Calu3 (cell line): ENCODE results near the gene ZNF714. TPM values are rescaled to one million over a fixed set of nuclear protein-coding genes. Genes with fewer than 3 reads are reported as not detected.

Experiments
- BruUV-seq: library from RNA; stranded (reverse); fragments of 400-500 nt; replicated peaks from 2 replicates; lab custom pipeline; 2021; lab: Mats Ljungman, UMichigan
- CTCF ChIA-PET: fragments of 300-600 bp; sonication (Branson Sonifier 250); formaldehyde crosslinking; loops from one replicate; lab custom pipeline; 2022; ENCODE audit warnings: antibody characterized with exemption; lab: Charles Lee
- DNase-seq: peaks from one replicate; pipeline ENCODE4 v3.0.0; 2022
- H3K27ac Mint-ChIP-seq: one replicate; pipeline ENCODE4 v1.8.0; 2022; ENCODE audit warnings: mixed read lengths; ENCODE audit not compliant: unreplicated experiment
- H3K27me3 Mint-ChIP-seq: one replicate; pipeline ENCODE4 v1.8.0; 2022; ENCODE audit warnings: mixed read lengths; ENCODE audit not compliant: unreplicated experiment
- H3K36me3 Mint-ChIP-seq: one replicate; pipeline ENCODE4 v1.8.0; 2022; ENCODE audit warnings: mild to moderate bottlenecking, moderate library complexity, mixed read lengths; ENCODE audit not compliant: insufficient read depth, unreplicated experiment
- H3K4me1 Mint-ChIP-seq: one replicate; pipeline ENCODE4 v1.8.0; 2022; ENCODE audit warnings: mild to moderate bottlenecking, low read depth, mixed read lengths; ENCODE audit not compliant: unreplicated experiment
- H3K4me3 Mint-ChIP-seq: one replicate; pipeline ENCODE4 v1.8.0; 2022; ENCODE audit warnings: mild to moderate bottlenecking, low read depth, moderate library complexity, mixed read lengths; ENCODE audit not compliant: unreplicated experiment
- H3K9me3 Mint-ChIP-seq: one replicate; pipeline ENCODE4 v1.8.0; 2022; ENCODE audit warnings: low read depth, mixed read lengths; ENCODE audit not compliant: unreplicated experiment
- intact Hi-C: fragments of 100-400 bp; cut with micrococcal nuclease; formaldehyde crosslinking; loops from one replicate; pipeline ENCODE4 v1.10.0; 2022; ENCODE audit not compliant: unreplicated experiment
- total RNA-seq: library from RNA; stranded (reverse); gene quantifications from 2 replicates; pipeline ENCODE4 v1.2.3, GENCODE V29; 2022
- TF ChIP-seq, protein P1 (sequence below): fragments of 200-600 bp; IDR thresholded peaks from one replicate; pipeline ENCODE4 v1.8.0; 2022; ENCODE audit warnings: antibody characterized with exemption; ENCODE audit not compliant: unreplicated experiment

ZNF714 gene
- total RNA-seq, 1 experiment from 2014 or later: 7.9 TPM

DNA sequence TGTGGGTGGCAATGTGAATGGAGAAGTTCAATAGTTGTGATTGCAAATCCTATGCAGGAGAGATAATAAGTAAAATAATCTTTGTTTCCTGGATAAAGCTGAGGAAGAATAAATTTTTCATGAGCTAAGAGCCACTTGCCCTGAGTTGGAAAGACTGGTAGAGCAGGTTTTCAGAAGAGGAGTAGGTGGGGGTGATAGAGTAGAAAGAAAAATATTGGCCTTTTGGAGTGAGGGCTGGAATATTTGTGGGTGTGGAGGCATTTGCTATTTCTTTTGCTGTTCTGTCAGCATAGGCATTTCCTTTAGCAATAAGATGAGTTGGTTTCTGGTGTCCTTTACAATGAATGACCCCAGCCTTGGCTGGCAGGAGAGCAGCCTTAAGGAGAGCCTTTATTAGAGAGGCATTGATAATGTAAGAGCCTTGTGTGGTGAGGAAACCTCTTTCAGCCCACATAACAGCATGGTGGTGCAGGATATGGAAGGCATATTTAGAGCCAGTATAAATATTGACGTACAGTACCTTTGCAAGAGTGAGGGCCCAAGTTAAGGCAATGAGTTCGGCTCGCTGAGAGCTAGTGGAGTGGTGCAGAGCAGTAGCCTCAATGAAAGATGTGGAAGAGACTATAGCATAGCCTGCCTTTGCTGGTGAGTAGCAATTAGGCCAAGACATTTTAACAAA, 48.2 kb downstream of the ZNF714 start:
- TF ChIP-seq, protein P1, sequence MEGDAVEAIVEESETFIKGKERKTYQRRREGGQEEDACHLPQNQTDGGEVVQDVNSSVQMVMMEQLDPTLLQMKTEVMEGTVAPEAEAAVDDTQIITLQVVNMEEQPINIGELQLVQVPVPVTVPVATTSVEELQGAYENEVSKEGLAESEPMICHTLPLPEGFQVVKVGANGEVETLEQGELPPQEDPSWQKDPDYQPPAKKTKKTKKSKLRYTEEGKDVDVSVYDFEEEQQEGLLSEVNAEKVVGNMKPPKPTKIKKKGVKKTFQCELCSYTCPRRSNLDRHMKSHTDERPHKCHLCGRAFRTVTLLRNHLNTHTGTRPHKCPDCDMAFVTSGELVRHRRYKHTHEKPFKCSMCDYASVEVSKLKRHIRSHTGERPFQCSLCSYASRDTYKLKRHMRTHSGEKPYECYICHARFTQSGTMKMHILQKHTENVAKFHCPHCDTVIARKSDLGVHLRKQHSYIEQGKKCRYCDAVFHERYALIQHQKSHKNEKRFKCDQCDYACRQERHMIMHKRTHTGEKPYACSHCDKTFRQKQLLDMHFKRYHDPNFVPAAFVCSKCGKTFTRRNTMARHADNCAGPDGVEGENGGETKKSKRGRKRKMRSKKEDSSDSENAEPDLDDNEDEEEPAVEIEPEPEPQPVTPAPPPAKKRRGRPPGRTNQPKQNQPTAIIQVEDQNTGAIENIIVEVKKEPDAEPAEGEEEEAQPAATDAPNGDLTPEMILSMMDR: no peak
- intact Hi-C loops: no loop called here
- Mint-ChIP-seq H3K27ac (no peak overlapping the region), H3K27me3 (no peaks in the 10 kb centered on the region), H3K4me1 (no peaks in the 10 kb centered on the region), H3K9me3 (peaks cover 13% of the 10 kb centered on the region), H3K36me3 (no peaks in the 10 kb centered on the region), H3K4me3 (no peak overlapping the region)
- no peak for DNase-seq
- CTCF ChIA-PET: interaction anchor here (0.6 kb wide), 1 partner anchor 39 kb away, joined by 6 read pairs; no protein-coding TSS in a partner anchor
- BruUV-seq: no TSS peak

DNA sequence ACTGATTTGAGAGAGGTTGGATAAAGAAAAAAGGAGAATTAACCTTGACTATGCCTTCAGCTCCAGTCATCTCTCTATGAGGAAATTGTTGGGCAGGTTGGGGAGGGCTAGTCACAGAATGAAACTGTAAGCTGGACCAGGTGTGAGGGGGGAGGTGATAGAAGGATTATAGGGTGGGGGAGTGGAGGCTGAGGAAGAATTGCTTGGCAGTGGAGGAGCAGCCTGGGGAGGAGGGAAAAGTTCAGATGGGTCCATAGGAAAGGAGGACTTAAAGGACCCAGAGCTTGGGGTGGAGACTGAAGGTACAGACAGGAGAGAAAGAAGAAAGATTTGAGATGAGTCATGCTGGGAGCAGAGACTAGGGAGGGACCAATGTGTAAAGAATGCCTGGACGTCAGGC, 51.6 kb downstream of the ZNF714 start:
- Mint-ChIP-seq H3K9me3 (peaks cover 9% of the 10 kb centered on the region), H3K27me3 (no peaks in the 10 kb centered on the region), H3K27ac (no peak overlapping the region), H3K36me3 (no peaks in the 10 kb centered on the region), H3K4me3 (no peak overlapping the region), H3K4me1 (no peaks in the 10 kb centered on the region)
- no TSS peak for BruUV-seq
- intact Hi-C loops: no loop called here
- CTCF ChIA-PET: no interaction called here
- TF ChIP-seq, protein P1: no peak
- no peak for DNase-seq

DNA sequence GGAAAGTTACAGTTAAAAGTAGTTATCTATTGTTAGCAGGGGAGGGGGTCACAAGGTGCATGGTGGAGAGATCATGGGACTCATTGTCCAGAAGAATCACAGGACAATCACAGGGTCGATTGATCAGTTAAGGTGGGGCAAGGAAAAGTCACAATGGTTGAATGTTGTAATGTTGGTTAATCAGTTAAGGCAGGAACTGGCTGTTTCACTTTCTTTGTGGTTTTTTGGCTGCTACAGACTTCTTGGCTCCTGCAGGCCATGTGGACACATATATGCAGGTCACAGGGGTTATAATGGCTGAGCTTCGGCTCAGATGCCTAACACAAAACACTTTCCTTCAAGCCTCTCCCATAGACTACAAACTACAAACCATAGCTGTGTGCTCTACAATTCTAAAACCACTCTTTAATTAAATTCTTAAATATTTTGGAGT, 52.9 kb downstream of the ZNF714 start:
- no peak for DNase-seq
- intact Hi-C loops: no loop called here
- no peak overlapping the region for H3K4me3 Mint-ChIP-seq
- no peaks in the 10 kb centered on the region for H3K27me3 Mint-ChIP-seq
- TF ChIP-seq, protein P1: no peak
- CTCF ChIA-PET: no interaction called here
- peaks cover 9% of the 10 kb centered on the region for H3K9me3 Mint-ChIP-seq
- no peak overlapping the region for H3K27ac Mint-ChIP-seq
- BruUV-seq: no TSS peak
- no peaks in the 10 kb centered on the region for H3K4me1 Mint-ChIP-seq
- no peaks in the 10 kb centered on the region for H3K36me3 Mint-ChIP-seq

DNA sequence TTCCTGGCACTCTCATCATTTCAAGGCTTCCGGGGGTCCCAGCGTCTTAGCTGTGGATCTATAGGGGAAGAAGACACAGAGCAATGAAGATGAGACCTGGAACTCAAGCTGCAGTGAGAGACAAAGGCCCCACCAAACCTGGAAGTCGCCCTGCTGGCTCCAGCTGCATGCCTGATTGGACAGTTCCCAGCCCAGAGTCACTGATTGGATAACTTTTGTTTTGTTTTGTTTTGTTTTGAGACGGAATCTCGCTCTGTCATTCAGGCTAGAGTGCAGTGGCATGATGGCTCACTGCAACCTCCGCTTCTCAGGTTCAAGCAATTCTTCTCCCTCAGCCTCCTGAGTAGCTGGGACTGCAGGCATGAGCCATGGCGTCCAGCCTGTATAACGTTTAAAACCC, 53.4 kb downstream of the ZNF714 start:
- Mint-ChIP-seq H3K36me3 (no peaks in the 10 kb centered on the region), H3K27ac (no peak overlapping the region), H3K27me3 (no peaks in the 10 kb centered on the region), H3K4me1 (no peaks in the 10 kb centered on the region), H3K9me3 (peaks cover 9% of the 10 kb centered on the region), H3K4me3 (no peak overlapping the region)
- TF ChIP-seq, protein P1: no peak
- DNase-seq: no peak
- CTCF ChIA-PET: no interaction called here
- no TSS peak for BruUV-seq
- intact Hi-C loops: no loop called here
